ENCODE measurements around the gene DAND5. TPM values are rescaled to one million over a fixed set of nuclear protein-coding genes. Genes with fewer than 3 reads are reported as not detected.

Gene DAND5, protein sequence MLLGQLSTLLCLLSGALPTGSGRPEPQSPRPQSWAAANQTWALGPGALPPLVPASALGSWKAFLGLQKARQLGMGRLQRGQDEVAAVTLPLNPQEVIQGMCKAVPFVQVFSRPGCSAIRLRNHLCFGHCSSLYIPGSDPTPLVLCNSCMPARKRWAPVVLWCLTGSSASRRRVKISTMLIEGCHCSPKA
- total RNA-seq, result not detected

GRCh38 chr19:12969292-12969988, at the start of gene DAND5:
Gene DAND5 (plus strand): TSS chr19:12969576. CDS start chr19:12969661, 85 bp downstream.
- H3K36me3 Mint-ChIP-seq (ENCODE audit: low read depth), result no peaks in the 10 kb centered on the region
- no peak within 1 kb of the TSS for H3K27ac Mint-ChIP-seq
- peaks cover 12% of the 10 kb centered on the region for H3K4me1 Mint-ChIP-seq (ENCODE audit: low read depth)
- POLR2A ChIA-PET, result interaction anchor here (0.6 kb wide), 1 partner anchor 52 kb away, joined by 4 read pairs; no protein-coding TSS in a partner anchor
- H3K4me3 Mint-ChIP-seq, result no peak within 1 kb of the TSS
- TF ChIP-seq, protein P1, sequence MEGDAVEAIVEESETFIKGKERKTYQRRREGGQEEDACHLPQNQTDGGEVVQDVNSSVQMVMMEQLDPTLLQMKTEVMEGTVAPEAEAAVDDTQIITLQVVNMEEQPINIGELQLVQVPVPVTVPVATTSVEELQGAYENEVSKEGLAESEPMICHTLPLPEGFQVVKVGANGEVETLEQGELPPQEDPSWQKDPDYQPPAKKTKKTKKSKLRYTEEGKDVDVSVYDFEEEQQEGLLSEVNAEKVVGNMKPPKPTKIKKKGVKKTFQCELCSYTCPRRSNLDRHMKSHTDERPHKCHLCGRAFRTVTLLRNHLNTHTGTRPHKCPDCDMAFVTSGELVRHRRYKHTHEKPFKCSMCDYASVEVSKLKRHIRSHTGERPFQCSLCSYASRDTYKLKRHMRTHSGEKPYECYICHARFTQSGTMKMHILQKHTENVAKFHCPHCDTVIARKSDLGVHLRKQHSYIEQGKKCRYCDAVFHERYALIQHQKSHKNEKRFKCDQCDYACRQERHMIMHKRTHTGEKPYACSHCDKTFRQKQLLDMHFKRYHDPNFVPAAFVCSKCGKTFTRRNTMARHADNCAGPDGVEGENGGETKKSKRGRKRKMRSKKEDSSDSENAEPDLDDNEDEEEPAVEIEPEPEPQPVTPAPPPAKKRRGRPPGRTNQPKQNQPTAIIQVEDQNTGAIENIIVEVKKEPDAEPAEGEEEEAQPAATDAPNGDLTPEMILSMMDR (IDR thresholded peaks at IDR 0.05), result no peak
- DNase-seq, result no peak
- intact Hi-C loops (cut with micrococcal nuclease), result no loop called here
- H3K27me3 Mint-ChIP-seq, result no peaks in the 10 kb centered on the region
- H3K9me3 Mint-ChIP-seq, result no peaks in the 10 kb centered on the region
- CTCF ChIA-PET, result interaction anchor here (0.6 to 1.2 kb wide), 2 partner anchors 8 to 61 kb away, joined by 3 read pairs; no protein-coding TSS in a partner anchor
- no peak for ATAC-seq

- Mint-ChIP-seq H3K36me3 (ENCODE audit: low read depth) (peaks cover 39% of the 10 kb centered on the region), H3K27ac (peak overlapping the region; percentile 66), H3K4me1 (ENCODE audit: low read depth) (peaks cover 17% of the 10 kb centered on the region), H3K4me3 (no peak overlapping the region), H3K9me3 (no peaks in the 10 kb centered on the region), H3K27me3 (no peaks in the 10 kb centered on the region)
- CTCF ChIA-PET, result interaction anchor here (2.9 kb wide), 1 partner anchor 44 kb away, joined by 11 read pairs; no protein-coding TSS in a partner anchor
- DNase-seq (no peak), ATAC-seq (no peak)
- TF ChIP-seq, protein P1 (IDR thresholded peaks at IDR 0.05), result no peak
- POLR2A ChIA-PET, result interaction anchor here (0.9 to 5.4 kb wide), 5 partner anchors 10 to 44 kb away, joined by 3 to 39 read pairs (median 3); partner anchors contain the start of gene FARSA
- intact Hi-C loops (cut with micrococcal nuclease), result no loop called here
Measured at GRCh38 chr19:12921047-12921446, 48.3 kb upstream of the DAND5 start.

- DNase-seq (no peak), ATAC-seq (no peak)
- ChIA-PET POLR2A (interaction anchor here (5.4 kb wide), 1 partner anchor 8 kb away, joined by 39 read pairs; the partner anchor contains the start of gene FARSA), CTCF (no interaction called here)
- no peaks in the 10 kb centered on the region for H3K9me3 Mint-ChIP-seq
- H3K4me3 Mint-ChIP-seq, result no peak overlapping the region
- intact Hi-C loops (cut with micrococcal nuclease), result no loop called here
- TF ChIP-seq, protein P1 (IDR thresholded peaks at IDR 0.05), result no peak
- peaks cover 51% of the 10 kb centered on the region for H3K36me3 Mint-ChIP-seq (ENCODE audit: low read depth)
- H3K4me1 Mint-ChIP-seq (ENCODE audit: low read depth), result peaks cover 13% of the 10 kb centered on the region
- H3K27me3 Mint-ChIP-seq, result no peaks in the 10 kb centered on the region
- H3K27ac Mint-ChIP-seq, result no peak overlapping the region
Measured at GRCh38 chr19:12922959-12923358, 46.4 kb upstream of the DAND5 start.

- H3K4me3 Mint-ChIP-seq, result no peak overlapping the region
- peaks cover 60% of the 10 kb centered on the region for H3K36me3 Mint-ChIP-seq (ENCODE audit: low read depth)
- intact Hi-C loops (cut with micrococcal nuclease), result no loop called here
- H3K27ac Mint-ChIP-seq, result no peak overlapping the region
- ChIA-PET POLR2A (interaction anchor here (0.7 to 1.6 kb wide), 2 partner anchors 8 to 13 kb away, joined by 3 to 8 read pairs; no protein-coding TSS in a partner anchor), CTCF (interaction anchor here (1.8 kb wide), 1 partner anchor 41 kb away, joined by 5 read pairs; no protein-coding TSS in a partner anchor)
- TF ChIP-seq, protein P1 (IDR thresholded peaks at IDR 0.05), result no peak
- no peaks in the 10 kb centered on the region for H3K27me3 Mint-ChIP-seq
- H3K4me1 Mint-ChIP-seq (ENCODE audit: low read depth), result peaks cover 3% of the 10 kb centered on the region
- DNase-seq (no peak), ATAC-seq (no peak)
- H3K9me3 Mint-ChIP-seq, result no peaks in the 10 kb centered on the region
Measured at GRCh38 chr19:12924621-12925310, 44.6 kb upstream of the DAND5 start.

Measured in activated CD8-positive, alpha-beta T cell treated with anti-CD3 and anti-CD28 coated beads for 36 hours (primary cell).